Epidermal melanocyte (primary cell): ENCODE results near the gene ARHGAP42.

Experiments
- DNase-seq: peaks from one replicate; pipeline ENCODE4 v3.0.0; 2011; ENCODE audit warnings: low spot score; ENCODE audit not compliant: insufficient read length

Gene ARHGAP42

GRCh38 chr11:101014600-101015285 lies 327.7 kb downstream of the ARHGAP42 start:
- DNase-seq = no peak

GRCh38 chr11:101019870-101020269 lies 332.8 kb downstream of the ARHGAP42 start:
- DNase-seq = no peak

GRCh38 chr11:101022256-101022655 lies 335.2 kb downstream of the ARHGAP42 start:
- no peak for DNase-seq

- no peak for DNase-seq
Observed at GRCh38 chr11:101028644-101029043, 341.6 kb downstream of the ARHGAP42 start.

GRCh38 chr11:101030015-101030414 lies 342.9 kb downstream of the ARHGAP42 start:
- DNase-seq = no peak

GRCh38 chr11:101030692-101031091 lies 343.6 kb downstream of the ARHGAP42 start:
- DNase-seq = no peak

- no peak for DNase-seq
Observed at GRCh38 chr11:101031713-101032112, 344.6 kb downstream of the ARHGAP42 start.

GRCh38 chr11:101032991-101033390 lies 345.9 kb downstream of the ARHGAP42 start:
- DNase-seq = no peak

- DNase-seq = no peak
Observed at GRCh38 chr11:101034076-101034475, 347.0 kb downstream of the ARHGAP42 start.

- no peak for DNase-seq
Observed at GRCh38 chr11:101035872-101036271, 348.8 kb downstream of the ARHGAP42 start.
